Bronchial epithelial cell (primary cell): ENCODE data around the gene KLHL36. TPM values are rescaled to one million over a fixed set of nuclear protein-coding genes. Genes with fewer than 3 reads are reported as not detected.

ENCODE experiments used
- DNase-seq: peaks from one replicate; pipeline ENCODE4 v3.0.0-alpha.2; 2010; ENCODE audit warnings: low read depth
- FAIRE-seq: peaks from 2 replicates; lab custom pipeline; 2011; peaks lifted over from hg19 to GRCh38; lab: Jason Lieb, UNC
- H3K27me3 ChIP-seq: 2 replicates; pipeline ENCODE4 v1.5.1; 2011; ENCODE audit warnings: low read length; ENCODE audit not compliant: control insufficient read depth, insufficient read depth
- H3K36me3 ChIP-seq: 2 replicates; pipeline ENCODE4 v1.5.1; 2011; ENCODE audit warnings: low read length; ENCODE audit not compliant: control insufficient read depth, insufficient read depth
- H3K4me3 ChIP-seq: 2 replicates; pipeline ENCODE4 v1.5.1; 2011; ENCODE audit warnings: mild to moderate bottlenecking, low read depth, low read length, control low read depth
- total RNA-seq: library from RNA; depleted of rRNA; stranded (reverse); fragments of >200 nt; gene quantifications from 2 replicates; pipeline ENCODE4 v1.2.1, GENCODE V29; 2014
- TF ChIP-seq, protein P1 (sequence below): IDR thresholded peaks from 2 replicates; pipeline ENCODE4 v1.5.1; 2011; ENCODE audit warnings: mild to moderate bottlenecking, moderate library complexity, low read length, control low read depth, inconsistent platforms; ENCODE audit not compliant: insufficient read depth, severe bottlenecking

KLHL36 gene
- total RNA-seq, 1 donor from 2014 or later: 78.7 TPM

DNA sequence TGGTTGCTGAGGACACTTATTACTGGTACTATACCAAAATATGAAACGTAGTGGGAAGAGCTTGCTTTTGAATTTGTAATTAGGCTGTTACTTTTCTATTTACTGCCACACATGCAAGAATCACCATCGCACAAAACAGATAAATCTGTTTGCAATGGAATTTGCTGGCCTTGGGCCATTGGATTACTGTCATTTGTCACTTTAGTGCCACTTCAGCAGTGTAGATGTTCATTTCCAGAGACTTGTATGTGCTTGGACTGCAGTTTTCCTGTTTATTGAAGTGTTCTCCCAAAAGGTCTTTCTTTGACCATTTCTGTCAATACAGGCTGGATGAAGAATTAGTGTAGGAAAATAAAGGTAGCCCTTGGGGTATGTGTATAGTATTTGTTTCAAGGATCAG lies 55.9 kb downstream of the KLHL36 start:
- DNase-seq (no peak), FAIRE-seq (no peak)
- Histone ChIP-seq H3K27me3 (no peaks in the 10 kb centered on the region), H3K4me3 (no peak overlapping the region), H3K36me3 (peaks cover 3% of the 10 kb centered on the region)
- TF ChIP-seq, protein P1, sequence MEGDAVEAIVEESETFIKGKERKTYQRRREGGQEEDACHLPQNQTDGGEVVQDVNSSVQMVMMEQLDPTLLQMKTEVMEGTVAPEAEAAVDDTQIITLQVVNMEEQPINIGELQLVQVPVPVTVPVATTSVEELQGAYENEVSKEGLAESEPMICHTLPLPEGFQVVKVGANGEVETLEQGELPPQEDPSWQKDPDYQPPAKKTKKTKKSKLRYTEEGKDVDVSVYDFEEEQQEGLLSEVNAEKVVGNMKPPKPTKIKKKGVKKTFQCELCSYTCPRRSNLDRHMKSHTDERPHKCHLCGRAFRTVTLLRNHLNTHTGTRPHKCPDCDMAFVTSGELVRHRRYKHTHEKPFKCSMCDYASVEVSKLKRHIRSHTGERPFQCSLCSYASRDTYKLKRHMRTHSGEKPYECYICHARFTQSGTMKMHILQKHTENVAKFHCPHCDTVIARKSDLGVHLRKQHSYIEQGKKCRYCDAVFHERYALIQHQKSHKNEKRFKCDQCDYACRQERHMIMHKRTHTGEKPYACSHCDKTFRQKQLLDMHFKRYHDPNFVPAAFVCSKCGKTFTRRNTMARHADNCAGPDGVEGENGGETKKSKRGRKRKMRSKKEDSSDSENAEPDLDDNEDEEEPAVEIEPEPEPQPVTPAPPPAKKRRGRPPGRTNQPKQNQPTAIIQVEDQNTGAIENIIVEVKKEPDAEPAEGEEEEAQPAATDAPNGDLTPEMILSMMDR: no peak

- Histone ChIP-seq H3K27me3 (no peaks in the 10 kb centered on the region), H3K36me3 (peaks cover 3% of the 10 kb centered on the region), H3K4me3 (no peak overlapping the region)
- TF ChIP-seq, protein P1: no peak
- FAIRE-seq: no peak
- DNase-seq: no peak
These were observed 58.5 kb downstream of the KLHL36 start for GRCh38 chr16:84706856-84707255.

DNA sequence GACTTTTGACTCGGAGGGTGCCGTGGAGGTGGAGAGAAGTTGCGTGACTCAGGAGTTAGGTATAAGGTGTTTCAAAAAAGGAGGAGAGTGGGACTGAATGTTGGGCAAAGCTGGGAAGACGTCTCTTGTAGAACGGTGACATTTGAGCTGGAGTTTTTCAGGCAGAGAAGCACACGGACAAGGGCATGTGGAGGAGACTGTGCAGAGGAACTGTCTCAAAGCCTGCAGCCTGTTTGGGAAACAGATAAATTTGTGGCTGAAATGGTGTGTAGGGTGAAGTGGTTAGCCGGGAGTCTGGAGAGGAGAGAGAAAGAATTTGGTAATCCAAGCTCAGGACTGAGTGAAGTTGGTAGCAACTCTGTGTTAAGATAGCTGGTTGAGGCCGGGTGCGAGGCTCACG lies 61.3 kb downstream of the KLHL36 start:
- H3K36me3 ChIP-seq: peaks cover 4% of the 10 kb centered on the region
- TF ChIP-seq, protein P1: no peak
- FAIRE-seq: no peak
- no peak for DNase-seq
- no peak overlapping the region for H3K4me3 ChIP-seq
- H3K27me3 ChIP-seq: no peaks in the 10 kb centered on the region

DNA sequence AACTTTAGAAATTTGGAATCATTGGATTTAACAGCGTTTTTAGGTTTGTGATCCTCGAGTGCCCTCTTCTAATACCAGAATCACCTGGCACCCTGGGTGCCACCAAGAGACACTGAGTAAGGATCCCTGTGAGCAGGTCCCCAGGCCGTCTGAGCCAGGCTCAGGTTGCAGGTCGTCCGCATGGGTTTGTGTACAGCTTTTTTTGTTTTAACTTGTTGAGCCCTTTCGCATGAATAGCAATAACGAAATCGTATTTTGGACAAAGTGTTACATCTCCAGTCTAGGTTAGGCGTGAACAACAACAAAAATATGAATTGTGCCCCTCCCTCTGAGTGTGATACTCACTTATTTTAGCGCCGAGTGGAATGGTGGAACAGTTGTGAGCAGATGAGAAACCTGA lies 62.4 kb downstream of the KLHL36 start:
- no peak for DNase-seq
- no peak for FAIRE-seq
- TF ChIP-seq, protein P1: no peak
- H3K36me3 ChIP-seq: peaks cover 1% of the 10 kb centered on the region
- H3K27me3 ChIP-seq: no peaks in the 10 kb centered on the region
- no peak overlapping the region for H3K4me3 ChIP-seq

Other genes with a start within 250 kb of the KLHL36 start
- gene MEAK7, start 143.9 kb upstream of the KLHL36 start, total RNA-seq: 36.7 and 47.9 TPM in 2 replicates
- gene COTL1, start 30.4 kb upstream of the KLHL36 start, total RNA-seq: 35.3 and 43.4 TPM in 2 replicates
- 33.7 and 47.1 TPM in 2 replicates for gene USP10, start 51.5 kb downstream of the KLHL36 start, total RNA-seq
- 0.26 and 0.53 TPM in 2 replicates for gene CRISPLD2, start 171.5 kb downstream of the KLHL36 start, total RNA-seq